Stimulated activated CD4-positive, alpha-beta T cell treated with anti-CD3 and anti-CD28 coated beads, Interleukin-15, amount 100 ng/mL, for 1 hour (primary cell): ENCODE measurements around the gene SHLD1.

Experiments
- DNase-seq, 2 donors: peaks; one replicate each; pipeline ENCODE4 v3.0.0-alpha.2; 2020; ENCODE audit warnings: low read depth in 1 of 2, low spot score in 1 of 2

The SHLD1 gene

GRCh38 chr20:5811746-5812145, 61.5 kb downstream of the SHLD1 start:
- DNase-seq: no peak

GRCh38 chr20:5818346-5818681, 68.1 kb downstream of the SHLD1 start:
- DNase-seq: no peak

GRCh38 chr20:5820738-5821137, 70.5 kb downstream of the SHLD1 start:
- DNase-seq: no peak

GRCh38 chr20:5821627-5822215, 71.5 kb downstream of the SHLD1 start:
- DNase-seq: no peak

GRCh38 chr20:5822569-5822968, 72.4 kb downstream of the SHLD1 start:
- no peak for DNase-seq

- DNase-seq: no peak
Measured at GRCh38 chr20:5825130-5825719, 75.0 kb downstream of the SHLD1 start.

- no peak for DNase-seq
Measured at GRCh38 chr20:5827098-5827853, 77.1 kb downstream of the SHLD1 start.

GRCh38 chr20:5827861-5828260, 77.7 kb downstream of the SHLD1 start:
- DNase-seq: no peak

- DNase-seq: no peak
Measured at GRCh38 chr20:5829241-5829809, 79.1 kb downstream of the SHLD1 start.

- no peak for DNase-seq
Measured at GRCh38 chr20:5831539-5832237, 81.5 kb downstream of the SHLD1 start.

- no peak for DNase-seq
Measured at GRCh38 chr20:5833309-5833941, 83.2 kb downstream of the SHLD1 start.

- no peak for DNase-seq
Measured at GRCh38 chr20:5834436-5835005, 84.3 kb downstream of the SHLD1 start.

GRCh38 chr20:5835321-5835821, 85.2 kb downstream of the SHLD1 start:
- DNase-seq: no peak

GRCh38 chr20:5835871-5836270, 85.7 kb downstream of the SHLD1 start:
- no peak for DNase-seq

- no peak for DNase-seq
Measured at GRCh38 chr20:5836569-5836968, 86.4 kb downstream of the SHLD1 start.

- no peak for DNase-seq
Measured at GRCh38 chr20:5840411-5841002, 90.3 kb downstream of the SHLD1 start.

- DNase-seq: no peak
Measured at GRCh38 chr20:5841522-5841921, 91.3 kb downstream of the SHLD1 start.

- no peak for DNase-seq
Measured at GRCh38 chr20:5842465-5842864, 92.3 kb downstream of the SHLD1 start.

GRCh38 chr20:5843054-5843592, 92.9 kb downstream of the SHLD1 start:
- DNase-seq: no peak

- DNase-seq: peak in 1 of 2 donors; percentile 27
Measured at GRCh38 chr20:5844063-5844681, 94.0 kb downstream of the SHLD1 start.
